ENCODE data around the gene EMCN. TPM values are rescaled to one million over a fixed set of nuclear protein-coding genes. Genes with fewer than 3 reads are reported as not detected.

Gene EMCN
- total and polyA plus RNA-seq, 10 of the 15 experiments (the other 5 are each of a cell fraction or from before 2014, with no cell fraction given) = not detected

DNA sequence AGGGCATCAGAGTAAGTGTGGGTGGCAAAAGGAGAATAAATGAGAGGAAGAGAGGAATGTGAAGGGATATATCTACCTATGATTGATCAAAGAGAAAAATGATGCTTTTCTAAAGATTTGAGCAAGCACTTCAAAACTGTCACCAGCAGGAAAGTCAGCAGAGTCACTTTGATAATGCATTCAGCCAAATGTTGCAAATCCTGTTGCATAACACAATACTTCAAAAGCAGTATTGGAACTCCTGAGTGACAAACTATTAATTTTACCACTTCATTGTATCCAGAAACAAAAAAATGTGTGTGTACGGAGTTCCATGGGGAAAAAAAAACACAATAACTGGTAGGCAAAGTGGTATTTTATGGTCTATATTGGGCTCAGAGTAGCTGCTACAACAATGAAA, 160.3 kb downstream of the EMCN start (continued):
- TF ChIP-seq ZNF274 (IDR thresholded peaks at IDR 0.05; ENCODE audit: insufficient read depth, insufficient read length) (no peak), ASH2L (IDR thresholded peaks at IDR 0.05; ENCODE audit: borderline replicate concordance, low read depth) (no peak), KLF5 (IDR thresholded peaks at IDR 0.05; ENCODE audit: partially characterized antibody) (no peak)
- TF ChIP-seq, protein P1, sequence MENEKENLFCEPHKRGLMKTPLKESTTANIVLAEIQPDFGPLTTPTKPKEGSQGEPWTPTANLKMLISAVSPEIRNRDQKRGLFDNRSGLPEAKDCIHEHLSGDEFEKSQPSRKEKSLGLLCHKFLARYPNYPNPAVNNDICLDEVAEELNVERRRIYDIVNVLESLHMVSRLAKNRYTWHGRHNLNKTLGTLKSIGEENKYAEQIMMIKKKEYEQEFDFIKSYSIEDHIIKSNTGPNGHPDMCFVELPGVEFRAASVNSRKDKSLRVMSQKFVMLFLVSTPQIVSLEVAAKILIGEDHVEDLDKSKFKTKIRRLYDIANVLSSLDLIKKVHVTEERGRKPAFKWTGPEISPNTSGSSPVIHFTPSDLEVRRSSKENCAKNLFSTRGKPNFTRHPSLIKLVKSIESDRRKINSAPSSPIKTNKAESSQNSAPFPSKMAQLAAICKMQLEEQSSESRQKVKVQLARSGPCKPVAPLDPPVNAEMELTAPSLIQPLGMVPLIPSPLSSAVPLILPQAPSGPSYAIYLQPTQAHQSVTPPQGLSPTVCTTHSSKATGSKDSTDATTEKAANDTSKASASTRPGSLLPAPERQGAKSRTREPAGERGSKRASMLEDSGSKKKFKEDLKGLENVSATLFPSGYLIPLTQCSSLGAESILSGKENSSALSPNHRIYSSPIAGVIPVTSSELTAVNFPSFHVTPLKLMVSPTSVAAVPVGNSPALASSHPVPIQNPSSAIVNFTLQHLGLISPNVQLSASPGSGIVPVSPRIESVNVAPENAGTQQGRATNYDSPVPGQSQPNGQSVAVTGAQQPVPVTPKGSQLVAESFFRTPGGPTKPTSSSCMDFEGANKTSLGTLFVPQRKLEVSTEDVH (IDR thresholded peaks at IDR 0.05; ENCODE audit: low read depth, partially characterized antibody) = no peak
- TF ChIP-seq, protein P2, sequence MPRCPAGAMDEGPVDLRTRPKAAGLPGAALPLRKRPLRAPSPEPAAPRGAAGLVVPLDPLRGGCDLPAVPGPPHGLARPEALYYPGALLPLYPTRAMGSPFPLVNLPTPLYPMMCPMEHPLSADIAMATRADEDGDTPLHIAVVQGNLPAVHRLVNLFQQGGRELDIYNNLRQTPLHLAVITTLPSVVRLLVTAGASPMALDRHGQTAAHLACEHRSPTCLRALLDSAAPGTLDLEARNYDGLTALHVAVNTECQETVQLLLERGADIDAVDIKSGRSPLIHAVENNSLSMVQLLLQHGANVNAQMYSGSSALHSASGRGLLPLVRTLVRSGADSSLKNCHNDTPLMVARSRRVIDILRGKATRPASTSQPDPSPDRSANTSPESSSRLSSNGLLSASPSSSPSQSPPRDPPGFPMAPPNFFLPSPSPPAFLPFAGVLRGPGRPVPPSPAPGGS (IDR thresholded peaks at IDR 0.05; ENCODE audit: borderline replicate concordance, insufficient read depth, low read depth, low read length, poor library complexity, severe bottlenecking) = no peak

DNA sequence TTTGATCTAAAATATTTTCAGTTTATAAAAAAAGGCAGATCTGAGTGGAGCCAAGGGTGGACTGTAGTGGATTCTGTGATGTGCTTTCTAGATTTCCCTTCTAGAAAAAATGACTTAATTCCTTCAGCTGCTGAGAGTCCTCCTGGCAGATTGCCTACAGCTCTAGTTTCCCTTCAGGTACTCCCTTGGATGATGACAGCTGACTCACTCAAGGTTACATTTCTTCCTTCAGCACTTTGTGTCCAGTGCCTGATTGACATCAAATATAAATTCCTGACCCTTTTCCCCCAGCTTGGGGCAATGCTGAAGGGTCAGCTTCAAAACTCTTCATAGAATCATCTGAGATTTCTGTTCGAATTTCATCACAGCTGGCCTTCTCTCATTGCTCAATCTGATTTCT, 161.7 kb downstream of the EMCN start:
- WGBS (ENCODE audit: insufficient coverage, insufficient replicate concordance, low lambda C conversion rate, missing lambda C conversion rate) = 0% methylated on average over 1 of the region's 1 CpG
- in situ Hi-C loops (cut with MboI) = no loop called here
- Histone ChIP-seq H3K9me3 (replicated peaks; ENCODE audit: control insufficient read depth, insufficient read depth, low read length) (no peaks in the 10 kb centered on the region), H2AFZ (ENCODE audit: control insufficient read depth, low read depth, low read length) (no peak overlapping the region), H3K4me3 (no peak overlapping the region), H3K4me1 (ENCODE audit: control insufficient read depth, insufficient read depth, low read length) (no peaks in the 10 kb centered on the region), H3K36me3 (ENCODE audit: control insufficient read depth in 2 of 2, insufficient read depth in 2 of 2, low read length in 1 of 2) (no peaks in the 10 kb centered on the region), H3K4me2 (ENCODE audit: control insufficient read depth, insufficient read depth) (no peak overlapping the region), H3K27ac (ENCODE audit: control insufficient read depth, insufficient read depth) (no peak overlapping the region), H3K27me3 (replicated peaks in 1 of 2; ENCODE audit: control insufficient read depth in 2 of 2, insufficient read depth in 2 of 2, low read length in 1 of 2) (no peaks in the 10 kb centered on the region), H3K9ac (ENCODE audit: control insufficient read depth, insufficient read depth, low read length) (no peak overlapping the region), H3K79me2 (ENCODE audit: control insufficient read depth, insufficient read depth, low read length) (no peaks in the 10 kb centered on the region), H4K20me1 (ENCODE audit: control insufficient read depth, insufficient read depth) (no peaks in the 10 kb centered on the region)
- ATAC-seq = no peak
- no peak for DNase-seq (ENCODE audit: low read depth, low spot score)
- CTCF ChIA-PET = interaction anchor here (1.2 kb wide), 1 partner anchor 16 kb away, joined by 4 read pairs; no protein-coding TSS in a partner anchor
- intact Hi-C loops (cut with micrococcal nuclease; ENCODE audit: unreplicated experiment) = no loop called here
- RAD21 ChIA-PET (ENCODE audit: unreplicated experiment) = no interaction called here
- POLR2A ChIA-PET = no interaction called here
- BruUV-seq (replicated peaks) = no TSS peak
- no peak for FAIRE-seq
- SMC1A ChIA-PET (ENCODE audit: uncharacterized antibody, unreplicated experiment) = interaction anchor here (0.7 to 0.9 kb wide), 2 partner anchors 215 to 219 kb away, joined by 3 read pairs; no protein-coding TSS in a partner anchor
- no peak for TF ChIP-seq CBFB (IDR thresholded peaks at IDR 0.05; ENCODE audit: low read depth)
- TF ChIP-seq, protein P3, sequence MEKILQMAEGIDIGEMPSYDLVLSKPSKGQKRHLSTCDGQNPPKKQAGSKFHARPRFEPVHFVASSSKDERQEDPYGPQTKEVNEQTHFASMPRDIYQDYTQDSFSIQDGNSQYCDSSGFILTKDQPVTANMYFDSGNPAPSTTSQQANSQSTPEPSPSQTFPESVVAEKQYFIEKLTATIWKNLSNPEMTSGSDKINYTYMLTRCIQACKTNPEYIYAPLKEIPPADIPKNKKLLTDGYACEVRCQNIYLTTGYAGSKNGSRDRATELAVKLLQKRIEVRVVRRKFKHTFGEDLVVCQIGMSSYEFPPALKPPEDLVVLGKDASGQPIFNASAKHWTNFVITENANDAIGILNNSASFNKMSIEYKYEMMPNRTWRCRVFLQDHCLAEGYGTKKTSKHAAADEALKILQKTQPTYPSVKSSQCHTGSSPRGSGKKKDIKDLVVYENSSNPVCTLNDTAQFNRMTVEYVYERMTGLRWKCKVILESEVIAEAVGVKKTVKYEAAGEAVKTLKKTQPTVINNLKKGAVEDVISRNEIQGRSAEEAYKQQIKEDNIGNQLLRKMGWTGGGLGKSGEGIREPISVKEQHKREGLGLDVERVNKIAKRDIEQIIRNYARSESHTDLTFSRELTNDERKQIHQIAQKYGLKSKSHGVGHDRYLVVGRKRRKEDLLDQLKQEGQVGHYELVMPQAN (conservative IDR thresholded peaks at IDR 0.05) = no peak
- TF ChIP-seq STAT1 (conservative IDR thresholded peaks at IDR 0.05) = no peak
- TF ChIP-seq, protein P4, sequence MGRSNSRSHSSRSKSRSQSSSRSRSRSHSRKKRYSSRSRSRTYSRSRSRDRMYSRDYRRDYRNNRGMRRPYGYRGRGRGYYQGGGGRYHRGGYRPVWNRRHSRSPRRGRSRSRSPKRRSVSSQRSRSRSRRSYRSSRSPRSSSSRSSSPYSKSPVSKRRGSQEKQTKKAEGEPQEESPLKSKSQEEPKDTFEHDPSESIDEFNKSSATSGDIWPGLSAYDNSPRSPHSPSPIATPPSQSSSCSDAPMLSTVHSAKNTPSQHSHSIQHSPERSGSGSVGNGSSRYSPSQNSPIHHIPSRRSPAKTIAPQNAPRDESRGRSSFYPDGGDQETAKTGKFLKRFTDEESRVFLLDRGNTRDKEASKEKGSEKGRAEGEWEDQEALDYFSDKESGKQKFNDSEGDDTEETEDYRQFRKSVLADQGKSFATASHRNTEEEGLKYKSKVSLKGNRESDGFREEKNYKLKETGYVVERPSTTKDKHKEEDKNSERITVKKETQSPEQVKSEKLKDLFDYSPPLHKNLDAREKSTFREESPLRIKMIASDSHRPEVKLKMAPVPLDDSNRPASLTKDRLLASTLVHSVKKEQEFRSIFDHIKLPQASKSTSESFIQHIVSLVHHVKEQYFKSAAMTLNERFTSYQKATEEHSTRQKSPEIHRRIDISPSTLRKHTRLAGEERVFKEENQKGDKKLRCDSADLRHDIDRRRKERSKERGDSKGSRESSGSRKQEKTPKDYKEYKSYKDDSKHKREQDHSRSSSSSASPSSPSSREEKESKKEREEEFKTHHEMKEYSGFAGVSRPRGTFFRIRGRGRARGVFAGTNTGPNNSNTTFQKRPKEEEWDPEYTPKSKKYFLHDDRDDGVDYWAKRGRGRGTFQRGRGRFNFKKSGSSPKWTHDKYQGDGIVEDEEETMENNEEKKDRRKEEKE (IDR thresholded peaks at IDR 0.05) = no peak
- no peak for TF ChIP-seq SPI1 (IDR thresholded peaks at IDR 0.05; ENCODE audit: borderline replicate concordance, insufficient read depth, low read depth, low read length)
- no peak for TF ChIP-seq SRF (IDR thresholded peaks at IDR 0.05; ENCODE audit: low read depth in 2 of 2, low read length in 2 of 2)
- TF ChIP-seq CBX3 (IDR thresholded peaks at IDR 0.05; ENCODE audit: borderline replicate concordance, low read depth) = no peak
- TF ChIP-seq BCL11A (IDR thresholded peaks at IDR 0.05; ENCODE audit: low read depth, low read length) = no peak
